Activated T-cell treated with anti-CD3 and anti-CD28 coated beads for 1 hour (primary cell): ENCODE data around the gene MCTP1.
"Not testable (repeated sequence)": the region's sequence is repeated elsewhere in the genome, so short reads cannot be mapped to it uniquely, and the experiment has no call there.

Experiments
- DNase-seq: peaks from one replicate; pipeline ENCODE4 v3.0.0-alpha.2; 2020; ENCODE audit warnings: low read depth

MCTP1 gene

DNA sequence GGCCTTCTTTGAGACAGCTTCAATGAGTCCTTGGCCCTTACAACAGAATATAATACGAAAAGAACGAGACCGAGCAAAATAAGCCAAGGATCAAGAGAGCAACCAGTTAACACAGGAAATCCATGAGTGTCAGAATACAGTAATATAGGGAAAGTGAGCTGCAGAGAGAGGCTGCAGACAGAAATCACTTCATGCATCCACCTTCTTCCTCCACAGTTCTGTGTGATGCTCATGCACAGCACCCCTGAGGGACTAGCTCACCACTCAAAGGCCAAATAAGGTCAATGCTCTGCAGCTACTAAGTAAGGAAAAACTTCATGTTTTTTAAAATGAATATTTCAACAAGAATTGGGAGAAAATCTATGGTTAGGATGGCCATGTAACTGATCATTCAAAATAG is 257.1 kb downstream of the MCTP1 start:
- no peak for DNase-seq

DNA sequence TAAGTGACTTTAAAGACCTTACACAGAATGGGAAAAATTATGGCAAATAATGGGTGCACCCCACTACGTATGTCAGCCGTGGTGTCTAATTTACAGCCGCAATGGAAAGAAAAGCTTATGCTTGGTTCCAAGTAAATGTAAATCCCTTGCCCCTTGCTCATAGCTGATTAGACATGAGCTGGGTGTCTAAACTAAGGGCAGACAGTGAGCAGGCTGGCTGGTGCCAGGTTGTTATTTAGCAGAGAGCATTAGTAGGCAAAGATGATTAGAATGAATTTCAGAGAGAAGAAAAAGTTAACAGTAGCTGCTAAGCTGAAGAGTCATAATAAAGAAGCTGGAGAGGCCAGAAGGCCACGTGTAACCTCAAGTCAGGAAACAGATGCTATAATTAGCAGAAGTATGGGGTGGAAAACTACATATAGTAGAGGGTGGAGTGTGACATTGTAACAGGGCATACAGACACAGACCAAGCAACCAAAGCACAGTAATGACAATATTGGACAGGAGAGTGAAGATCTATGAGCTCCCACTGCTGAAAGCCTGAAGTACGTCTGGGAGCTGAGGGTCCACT is 257.7 kb downstream of the MCTP1 start:
- no peak for DNase-seq

DNA sequence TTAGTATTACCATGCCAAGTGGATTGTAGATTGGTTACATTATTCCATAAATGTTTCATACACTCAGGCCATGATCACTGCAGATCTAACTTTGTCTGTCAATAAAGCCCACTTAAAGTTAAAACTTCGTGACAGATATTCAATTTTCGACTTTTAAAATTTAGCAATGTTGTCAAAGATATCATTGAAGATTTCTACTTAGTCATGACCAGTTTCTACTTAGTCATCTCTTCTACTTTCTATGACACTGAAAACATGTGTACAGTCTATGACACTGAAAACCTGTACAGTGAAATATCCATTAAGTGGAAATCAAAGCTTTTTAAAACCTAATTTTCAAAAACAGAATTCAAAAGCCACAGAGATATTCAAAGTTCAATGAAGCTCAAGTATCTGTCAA is 258.2 kb downstream of the MCTP1 start:
- no peak for DNase-seq

- DNase-seq = no peak
These were observed 261.8 kb downstream of the MCTP1 start for GRCh38 chr5:95022967-95023695.

- no peak for DNase-seq
These were observed 264.5 kb downstream of the MCTP1 start for GRCh38 chr5:95020345-95020744.

- no peak for DNase-seq
These were observed 265.9 kb downstream of the MCTP1 start for GRCh38 chr5:95018946-95019345.

- DNase-seq = no peak
These were observed 266.4 kb downstream of the MCTP1 start for GRCh38 chr5:95018511-95018910.

DNA sequence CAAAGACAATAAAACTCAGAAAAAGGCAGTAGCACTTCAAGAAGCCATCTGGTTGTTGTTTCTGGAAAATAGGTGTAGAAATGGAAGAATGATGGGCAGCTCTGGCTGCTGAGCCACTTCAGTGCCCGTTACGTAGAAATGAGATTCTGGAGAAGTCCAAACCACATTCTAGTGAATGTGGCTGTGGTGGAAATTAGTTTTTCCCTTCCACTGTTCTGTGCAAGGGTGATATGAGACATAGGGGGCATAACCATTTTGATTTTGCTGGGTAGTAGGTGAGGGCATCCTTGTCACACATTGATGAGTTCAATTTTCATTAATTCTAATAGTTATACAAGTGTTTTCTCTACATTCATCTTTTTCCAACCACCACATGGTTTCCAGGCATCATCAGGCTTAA is 275.1 kb downstream of the MCTP1 start:
- DNase-seq = no peak

DNA sequence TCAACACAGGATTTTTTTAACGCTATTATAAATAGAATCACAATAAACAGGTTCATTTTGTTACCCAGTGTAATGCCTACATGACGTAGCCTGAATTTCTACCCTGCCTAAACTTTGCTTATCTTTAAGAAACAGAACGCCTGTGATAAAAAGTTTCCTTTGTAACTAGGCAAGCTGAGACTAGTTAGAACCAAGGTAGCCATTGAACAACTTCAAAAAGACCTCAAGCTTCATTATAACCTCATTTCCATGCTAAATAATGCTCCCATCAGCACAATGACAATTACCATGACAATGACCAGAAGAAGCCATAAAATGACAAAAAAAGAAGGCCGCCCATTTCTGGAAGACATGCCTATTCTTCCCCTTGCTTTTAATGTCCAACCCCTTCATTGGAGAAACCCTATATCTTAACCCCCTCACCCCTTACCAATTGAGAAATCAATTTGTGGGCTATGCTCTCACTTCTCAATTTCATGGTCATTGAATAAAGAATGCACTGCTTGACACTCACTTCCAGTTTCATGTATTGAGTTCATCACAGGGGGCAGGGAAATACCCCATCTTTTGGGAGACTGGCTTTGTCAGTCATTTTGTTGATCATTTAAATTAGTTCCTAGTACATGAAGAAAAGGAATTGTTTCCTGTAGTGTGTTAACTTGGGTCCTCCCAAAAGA is 276.8 kb downstream of the MCTP1 start:
- no peak for DNase-seq

GRCh38 chr5:95005811-95006210 is 279.1 kb downstream of the MCTP1 start:
- DNase-seq = no peak

DNA sequence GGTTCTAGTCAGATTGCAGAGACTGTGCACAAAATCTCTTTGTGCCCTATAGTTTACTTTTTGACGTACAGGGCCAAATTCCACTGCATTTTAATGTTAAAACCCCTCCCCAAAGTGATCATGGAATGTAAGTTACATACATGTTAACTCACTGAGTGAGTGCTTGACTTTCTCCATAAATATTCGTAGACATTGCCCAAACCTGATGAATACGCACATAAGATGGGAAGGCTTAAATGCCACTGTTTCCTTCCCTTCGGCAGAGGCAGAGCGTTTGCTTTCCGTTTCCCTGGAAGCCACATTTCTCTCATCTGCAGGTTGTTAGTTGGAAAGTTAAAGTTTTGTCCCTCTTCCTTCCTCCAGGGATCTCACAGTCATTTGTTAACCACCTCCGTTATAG is 286.2 kb downstream of the MCTP1 start:
- no peak for DNase-seq

DNA sequence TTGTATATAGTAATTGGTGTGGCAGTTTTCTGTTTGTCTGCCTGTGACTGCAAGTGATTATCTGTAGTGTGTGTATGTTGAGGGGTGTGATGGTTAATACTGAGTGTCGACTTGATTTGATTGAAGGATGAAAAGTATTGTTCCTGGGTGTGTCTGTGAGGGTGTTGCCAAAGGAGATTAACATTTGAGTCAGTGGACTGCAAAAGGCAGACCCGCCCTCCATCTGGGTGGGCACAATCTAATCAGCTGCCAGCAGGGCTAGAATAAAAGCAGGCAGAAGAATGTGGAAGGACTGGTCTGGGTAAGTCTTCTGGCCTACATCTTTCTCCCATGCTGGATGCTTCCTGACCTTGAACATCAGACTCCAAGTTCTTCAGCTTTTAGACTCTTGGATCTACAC is 290.4 kb downstream of the MCTP1 start:
- not testable (repeated sequence) for DNase-seq

DNA sequence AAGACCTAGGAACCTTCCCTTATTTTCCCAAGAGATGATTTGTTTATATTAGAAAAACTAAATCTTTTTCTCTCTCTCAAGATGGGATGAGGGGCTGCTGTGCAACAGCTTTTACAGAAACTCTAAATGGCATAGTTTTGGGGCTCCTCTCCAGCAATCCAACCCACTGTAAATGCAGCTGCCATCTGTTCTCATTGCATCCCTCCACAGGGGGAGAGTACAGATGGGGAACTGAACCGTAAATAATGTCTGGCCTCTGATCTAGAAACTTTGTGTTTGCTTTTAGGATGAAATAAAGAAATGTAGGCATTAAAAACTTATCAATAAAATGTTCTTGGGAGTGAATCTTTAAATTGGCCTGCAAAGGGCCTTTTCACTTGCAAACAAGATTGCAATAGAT is 291.4 kb downstream of the MCTP1 start:
- no peak for DNase-seq

GRCh38 chr5:94992325-94992724 is 292.6 kb downstream of the MCTP1 start:
- DNase-seq = no peak

DNA sequence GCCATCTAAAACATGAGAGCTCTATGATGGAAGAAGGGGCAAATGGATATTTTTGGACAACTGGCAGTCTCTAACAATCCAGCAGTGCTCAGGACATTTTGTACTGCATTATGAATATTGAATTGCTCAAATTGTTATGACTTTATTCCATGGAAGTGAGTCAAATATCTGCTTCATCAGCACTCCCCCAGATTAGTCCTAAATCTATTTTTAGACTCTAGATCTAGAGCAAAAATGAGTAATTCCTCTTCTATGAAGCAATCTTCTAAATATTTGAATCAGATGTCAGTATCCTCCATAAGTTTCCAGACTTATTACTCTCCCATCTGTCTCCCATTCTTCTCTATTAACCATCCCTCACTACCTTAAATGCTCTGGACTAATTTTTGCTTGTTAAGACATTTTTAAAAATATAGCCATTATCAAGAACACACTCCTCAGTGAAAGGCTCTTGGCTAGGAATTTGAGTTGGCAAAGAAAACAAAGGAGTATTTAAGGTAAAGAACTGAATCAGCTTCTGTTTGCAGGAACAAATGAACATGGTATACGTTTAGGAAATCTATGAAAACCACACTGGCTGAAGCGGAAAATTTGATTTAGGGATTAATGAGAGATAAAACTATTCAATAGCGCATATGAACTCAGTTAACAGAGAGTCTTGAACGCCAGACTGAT is 300.9 kb downstream of the MCTP1 start:
- DNase-seq = no peak

- DNase-seq = no peak
These were observed 307.5 kb downstream of the MCTP1 start for GRCh38 chr5:94977437-94977836.

DNA sequence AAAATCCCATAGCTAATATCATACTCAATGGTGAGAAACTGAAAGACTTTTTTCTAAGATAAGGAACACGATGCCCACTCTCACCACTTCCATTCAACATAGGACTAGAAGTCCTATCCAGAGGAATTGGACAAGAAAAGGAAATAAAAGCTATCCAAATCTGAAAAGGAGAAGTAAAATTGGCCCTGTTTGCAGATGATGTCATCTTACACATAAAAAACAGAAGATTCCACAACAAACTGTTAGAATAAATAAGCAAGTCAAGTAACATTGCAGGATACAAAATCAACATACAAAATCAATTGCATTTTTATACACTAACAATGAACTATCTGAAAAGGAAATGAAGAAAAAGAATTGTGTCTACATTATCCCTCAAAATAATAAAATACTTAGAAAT is 308.0 kb downstream of the MCTP1 start:
- DNase-seq = no peak

DNA sequence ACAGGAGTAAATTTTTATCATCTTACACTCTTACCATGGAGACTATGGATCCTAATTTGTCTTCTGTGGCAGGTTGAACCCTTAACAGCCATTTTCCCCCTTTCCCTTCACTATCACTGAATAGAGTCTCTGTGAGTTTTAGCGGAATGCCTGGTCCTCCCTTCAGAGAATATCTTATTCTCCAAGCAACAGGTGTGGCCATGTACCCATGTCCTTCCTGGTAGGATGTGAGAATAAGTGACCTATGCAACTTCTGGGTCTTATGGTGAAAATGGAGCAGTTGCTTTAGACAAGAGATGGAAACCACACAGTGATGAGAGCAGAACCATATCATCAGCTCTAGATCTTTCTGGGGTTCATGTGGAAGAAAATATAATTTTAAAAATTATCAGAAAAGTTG is 312.6 kb downstream of the MCTP1 start:
- DNase-seq = no peak

DNA sequence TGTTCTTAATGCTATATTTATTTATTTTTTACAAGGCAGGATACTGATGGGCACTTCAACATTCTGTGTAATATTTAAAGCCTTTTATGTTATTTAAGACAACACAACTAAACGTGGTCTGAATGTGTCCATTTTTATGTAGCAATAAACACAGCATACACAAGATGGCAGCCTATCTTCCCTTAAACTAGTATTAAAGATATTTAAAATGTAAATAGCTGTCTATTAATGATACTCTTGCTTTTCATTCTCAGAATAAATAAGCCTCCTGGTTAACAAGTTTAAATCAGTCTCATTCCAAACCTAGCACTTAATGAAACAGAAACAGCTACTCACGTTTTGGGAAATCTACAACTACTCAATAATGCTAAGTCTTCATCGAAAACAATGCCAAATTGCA is 315.7 kb downstream of the MCTP1 start:
- no peak for DNase-seq

GRCh38 chr5:94968507-94969095 is 316.3 kb downstream of the MCTP1 start:
- no peak for DNase-seq

GRCh38 chr5:94967525-94967924 is 317.4 kb downstream of the MCTP1 start:
- DNase-seq = no peak

DNA sequence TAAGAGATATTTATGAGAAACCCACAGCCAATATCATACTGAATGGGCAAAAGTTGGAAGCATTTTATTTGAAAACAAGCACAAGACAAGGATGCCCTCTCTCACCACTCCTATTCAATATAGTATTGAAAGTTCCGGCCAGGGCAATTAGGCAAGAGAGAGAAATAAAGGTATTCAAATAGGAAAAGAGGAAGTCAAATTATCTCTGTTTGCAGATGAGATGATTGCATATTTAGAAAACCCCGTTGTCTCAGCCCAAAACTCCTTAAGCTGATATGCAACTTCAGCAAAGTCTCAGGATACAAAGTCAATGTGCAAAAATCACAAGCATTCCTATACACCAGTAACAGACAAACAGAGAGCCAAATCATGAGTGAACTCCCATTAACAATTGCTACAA is 325.6 kb downstream of the MCTP1 start:
- not testable (repeated sequence) for DNase-seq

- DNase-seq = no peak
These were observed 339.2 kb downstream of the MCTP1 start for GRCh38 chr5:94945656-94946055.
